Endodermal cell (in vitro differentiated cells): ENCODE results near the gene PADI2. TPM values are rescaled to one million over a fixed set of nuclear protein-coding genes. Genes with fewer than 3 reads are reported as not detected.

Source experiments
- DNase-seq: peaks from one replicate; pipeline ENCODE4 v3.0.0-alpha.2; 2017
- H3K27ac ChIP-seq: 2 replicates; pipeline ENCODE4 v1.5.1; 2013; ENCODE audit warnings: mild to moderate bottlenecking, low read depth, low read length, moderate library complexity
- H3K27me3 ChIP-seq: 2 replicates; pipeline ENCODE4 v1.6.1; 2013; ENCODE audit warnings: mild to moderate bottlenecking, low read length, moderate library complexity; ENCODE audit not compliant: insufficient read depth, control insufficient read depth, poor library complexity, severe bottlenecking
- H3K36me3 ChIP-seq: 2 replicates; pipeline ENCODE4 v1.7.0; 2013; ENCODE audit warnings: mild to moderate bottlenecking, low read length, moderate library complexity; ENCODE audit not compliant: control insufficient read depth, insufficient read depth
- H3K4me1 ChIP-seq: one replicate; pipeline ENCODE4 v1.7.0; 2013; ENCODE audit warnings: low read length; ENCODE audit not compliant: control insufficient read depth, insufficient read depth
- H3K4me3 ChIP-seq: 2 replicates; pipeline ENCODE4 v1.5.1; 2013; ENCODE audit warnings: mild to moderate bottlenecking, low read length, moderate library complexity
- H3K9ac ChIP-seq: 2 replicates; pipeline ENCODE4 v1.6.1; 2013; ENCODE audit warnings: mild to moderate bottlenecking, low read length, moderate library complexity; ENCODE audit not compliant: poor library complexity, severe bottlenecking; ENCODE audit errors: extremely low read depth
- H3K9me3 ChIP-seq: 2 replicates; pipeline ENCODE4 v1.6.1; 2013; ENCODE audit warnings: mild to moderate bottlenecking, low read length, moderate library complexity; ENCODE audit not compliant: control insufficient read depth
- H3K27ac Mint-ChIP-seq: 2 replicates; pipeline ENCODE4 v1.8.0; 2020; ENCODE audit warnings: mixed read lengths
- H3K27me3 Mint-ChIP-seq: 2 replicates; pipeline ENCODE4 v1.8.0; 2021; ENCODE audit warnings: mild to moderate bottlenecking, mixed read lengths; ENCODE audit not compliant: insufficient read depth
- H3K36me3 Mint-ChIP-seq: 2 replicates; pipeline ENCODE4 v1.8.0; 2020; ENCODE audit warnings: low read depth, mixed read lengths
- H3K4me1 Mint-ChIP-seq: 2 replicates; pipeline ENCODE4 v1.8.0; 2020; ENCODE audit warnings: mixed read lengths
- H3K4me3 Mint-ChIP-seq: 2 replicates; pipeline ENCODE4 v1.8.0; 2020; ENCODE audit warnings: mild to moderate bottlenecking, moderate library complexity, mixed read lengths
- H3K9me3 Mint-ChIP-seq: 2 replicates; pipeline ENCODE4 v1.8.0; 2020; ENCODE audit warnings: mild to moderate bottlenecking, mixed read lengths
- CTCF ChIP-seq: fragments of 200-600 bp; sonication (generic); conservative IDR thresholded peaks from 2 replicates; pipeline ENCODE4 v1.5.0; 2021; ENCODE audit warnings: antibody characterized with exemption, mild to moderate bottlenecking
- WGBS, 2 experiments: methylation state at CpG; one replicate each; pipeline versions ENCODE4 v1.1.5 to v1.1.7; 2013; ENCODE audit warnings: missing lambda C conversion rate in 2 of 2, mixed read lengths in 1 of 2; ENCODE audit not compliant: insufficient coverage in 1 of 2, insufficient read length in 1 of 2; 5-methylcytosine and 5-hydroxymethylcytosine counted together
- total RNA-seq, 2 donors: library from RNA; stranded (reverse); fragmentation: NEBNext Ultra II Directional in 1 of 2; extraction: Animal tissue kit (Norgen Biotek cat#: 25700) in 1 of 2; gene quantifications; 2 replicates in 1 of 2; 3 replicates in 1 of 2; pipeline ENCODE4 v1.2.1, GENCODE V29; 2021

The PADI2 gene
- total RNA-seq, 2 donors from 2014 or later = 2.0 to 2.7 TPM

GRCh38 chr1:17032741-17033140 is 86.5 kb downstream of the PADI2 start:
- Histone ChIP-seq H3K4me3 (no peak overlapping the region), H3K27me3 (no peaks in the 10 kb centered on the region), H3K9me3 (no peaks in the 10 kb centered on the region), H3K4me1 (no peaks in the 10 kb centered on the region), H3K36me3 (peaks cover 42% of the 10 kb centered on the region), H3K27ac (no peak overlapping the region), H3K9ac (no peak overlapping the region)
- Mint-ChIP-seq H3K27me3 (no peaks in the 10 kb centered on the region), H3K4me1 (no peaks in the 10 kb centered on the region), H3K9me3 (no peaks in the 10 kb centered on the region), H3K27ac (no peak overlapping the region), H3K36me3 (peaks cover 46% of the 10 kb centered on the region), H3K4me3 (no peak overlapping the region)
- WGBS, 2 experiments = 78 to 97% methylated on average over 2 to 3 of the region's 3 CpGs
- no peak for DNase-seq
- no peak for TF ChIP-seq CTCF

GRCh38 chr1:17031436-17031835 is 87.8 kb downstream of the PADI2 start:
- no peak for DNase-seq
- Mint-ChIP-seq H3K4me3 (no peak overlapping the region), H3K4me1 (no peaks in the 10 kb centered on the region), H3K36me3 (peaks cover 51% of the 10 kb centered on the region), H3K9me3 (no peaks in the 10 kb centered on the region), H3K27ac (peak overlapping the region; percentile 64), H3K27me3 (no peaks in the 10 kb centered on the region)
- Histone ChIP-seq H3K9ac (no peak overlapping the region), H3K9me3 (no peaks in the 10 kb centered on the region), H3K4me1 (no peaks in the 10 kb centered on the region), H3K4me3 (no peak overlapping the region), H3K27ac (no peak overlapping the region), H3K27me3 (no peaks in the 10 kb centered on the region), H3K36me3 (peaks cover 54% of the 10 kb centered on the region)
- WGBS, 2 experiments = 92 to 100% methylated on average over 4 of the region's 4 CpGs
- no peak for TF ChIP-seq CTCF

GRCh38 chr1:17030206-17030605 is 89.0 kb downstream of the PADI2 start:
- peak; percentile 40 for DNase-seq
- H3K4me1 Mint-ChIP-seq = no peaks in the 10 kb centered on the region
- no peaks in the 10 kb centered on the region for H3K4me1 ChIP-seq
- H3K27me3 ChIP-seq = no peaks in the 10 kb centered on the region
- peaks cover 51% of the 10 kb centered on the region for H3K36me3 Mint-ChIP-seq
- no peaks in the 10 kb centered on the region for H3K27me3 Mint-ChIP-seq
- H3K9me3 Mint-ChIP-seq = no peaks in the 10 kb centered on the region
- no peak overlapping the region for H3K4me3 Mint-ChIP-seq
- TF ChIP-seq CTCF = no peak
- peaks cover 64% of the 10 kb centered on the region for H3K36me3 ChIP-seq
- no peak overlapping the region for H3K27ac ChIP-seq
- H3K4me3 ChIP-seq = no peak overlapping the region
- no peak overlapping the region for H3K9ac ChIP-seq
- H3K27ac Mint-ChIP-seq = no peak overlapping the region
- H3K9me3 ChIP-seq = no peaks in the 10 kb centered on the region
- 91% methylated on average over 3 to 4 of the region's 4 CpGs for WGBS, 2 experiments
